IPS-18c (cell line): ENCODE results near the gene FBXO7.

Experiments
- H3K4me3 ChIP-seq: 2 replicates; pipeline ENCODE4 v1.7.0; 2013; ENCODE audit warnings: low read depth, mild to moderate bottlenecking, low read length, moderate library complexity; ENCODE audit not compliant: insufficient read depth
- H3K9me3 ChIP-seq: one replicate; pipeline ENCODE4 v1.6.1; 2013; ENCODE audit warnings: mild to moderate bottlenecking, low read length, moderate library complexity; ENCODE audit not compliant: control insufficient read depth, insufficient read depth

The FBXO7 gene

DNA sequence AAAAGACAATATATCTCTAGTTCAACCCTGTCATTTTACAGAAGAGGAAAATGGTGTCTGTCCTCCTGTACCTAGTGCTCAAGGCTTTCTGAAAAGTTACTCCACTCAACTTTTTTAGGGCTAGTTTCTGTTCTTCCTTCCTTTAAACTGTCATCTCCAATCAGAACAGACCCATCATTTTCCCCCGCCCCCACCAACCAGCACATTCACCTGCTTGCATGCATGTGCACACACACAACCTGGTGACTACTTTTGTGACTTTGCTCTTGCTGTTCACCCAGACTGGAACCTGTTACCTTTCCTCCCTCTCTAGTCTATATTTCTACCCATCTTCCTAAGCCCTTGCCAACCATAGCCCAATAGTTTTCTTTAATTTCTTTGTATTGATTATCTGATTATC is 5.6 kb downstream of the FBXO7 start:
- no peak overlapping the region for H3K4me3 ChIP-seq
- H3K9me3 ChIP-seq: no peaks in the 10 kb centered on the region

GRCh38 chr22:32482708-32483107 is 8.1 kb downstream of the FBXO7 start:
- Histone ChIP-seq H3K9me3 (no peaks in the 10 kb centered on the region), H3K4me3 (no peak overlapping the region)

DNA sequence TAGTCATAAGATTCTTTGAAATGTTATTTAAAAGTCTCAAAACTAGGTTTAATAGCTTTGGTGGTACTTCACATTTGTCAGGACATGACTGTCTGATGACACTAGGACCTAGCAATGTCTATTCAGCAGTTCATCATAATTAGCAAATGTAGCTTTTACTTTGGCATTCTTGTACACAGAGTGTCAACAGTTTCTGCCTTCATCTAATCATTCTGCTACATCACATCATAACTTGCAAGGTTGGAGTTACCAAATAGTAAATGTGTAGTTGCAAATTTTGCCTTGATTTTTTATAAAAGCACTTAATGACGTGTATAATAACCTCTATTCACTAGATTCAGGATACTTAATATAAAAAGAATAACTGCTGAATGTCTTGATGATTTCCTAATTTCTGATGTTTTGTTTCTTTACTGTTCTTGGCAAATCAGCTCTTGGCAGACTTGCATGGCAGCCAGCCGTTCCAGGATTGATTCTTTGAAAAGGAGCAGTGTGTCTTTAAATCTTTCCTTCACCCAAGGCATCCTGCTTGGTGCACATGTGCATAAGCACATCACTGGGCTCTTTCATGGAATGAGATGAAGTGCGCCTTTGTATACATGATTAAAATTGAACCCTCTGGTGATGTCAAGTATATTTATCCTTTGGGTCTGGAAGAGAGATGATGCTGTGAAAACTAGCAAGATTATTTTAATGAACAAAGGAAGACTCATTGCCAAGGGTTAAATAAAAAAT is 12.2 kb downstream of the FBXO7 start:
- no peak overlapping the region for H3K4me3 ChIP-seq
- no peaks in the 10 kb centered on the region for H3K9me3 ChIP-seq

DNA sequence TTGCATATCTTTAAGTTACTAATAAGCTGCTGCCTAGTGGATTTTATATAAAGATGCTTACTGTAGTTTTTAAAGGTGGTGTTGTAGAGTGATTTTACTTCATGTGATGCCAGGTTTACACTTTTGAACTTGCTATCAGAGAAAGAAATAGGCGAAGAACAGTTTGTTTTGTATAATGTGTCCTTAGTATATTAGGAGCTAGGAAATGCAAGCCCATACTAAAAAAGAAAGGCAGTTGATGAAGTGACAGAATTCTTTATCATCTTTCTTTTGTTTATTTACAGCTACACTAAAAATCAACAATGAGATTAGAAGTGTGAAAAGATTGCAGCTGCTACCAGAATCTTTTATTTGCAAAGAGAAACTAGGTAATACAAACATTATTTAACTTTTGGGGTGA is 12.8 kb downstream of the FBXO7 start:
- H3K4me3 ChIP-seq: no peak overlapping the region
- H3K9me3 ChIP-seq: no peaks in the 10 kb centered on the region

DNA sequence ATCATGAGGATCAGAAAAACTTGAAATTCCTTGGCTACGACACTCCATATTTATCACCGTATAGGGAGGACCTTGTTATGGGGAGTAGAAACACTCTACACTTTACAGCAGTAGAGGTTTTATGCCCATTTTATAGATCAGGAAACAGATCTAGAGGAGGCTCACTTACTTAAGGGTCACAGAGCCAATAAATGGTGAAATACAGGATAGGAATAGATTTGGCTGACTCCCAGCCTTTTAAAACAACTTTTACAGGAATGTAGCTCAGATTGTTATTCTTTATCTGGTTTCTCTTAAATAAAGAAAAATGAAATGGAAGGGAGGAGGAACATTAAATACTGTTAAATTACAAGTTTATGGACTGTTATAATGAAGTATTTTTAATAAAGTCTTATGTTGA is 14.8 kb downstream of the FBXO7 start:
- Histone ChIP-seq H3K9me3 (no peaks in the 10 kb centered on the region), H3K4me3 (no peak overlapping the region)

GRCh38 chr22:32490279-32490678 is 15.7 kb downstream of the FBXO7 start:
- Histone ChIP-seq H3K4me3 (no peak overlapping the region), H3K9me3 (no peaks in the 10 kb centered on the region)

DNA sequence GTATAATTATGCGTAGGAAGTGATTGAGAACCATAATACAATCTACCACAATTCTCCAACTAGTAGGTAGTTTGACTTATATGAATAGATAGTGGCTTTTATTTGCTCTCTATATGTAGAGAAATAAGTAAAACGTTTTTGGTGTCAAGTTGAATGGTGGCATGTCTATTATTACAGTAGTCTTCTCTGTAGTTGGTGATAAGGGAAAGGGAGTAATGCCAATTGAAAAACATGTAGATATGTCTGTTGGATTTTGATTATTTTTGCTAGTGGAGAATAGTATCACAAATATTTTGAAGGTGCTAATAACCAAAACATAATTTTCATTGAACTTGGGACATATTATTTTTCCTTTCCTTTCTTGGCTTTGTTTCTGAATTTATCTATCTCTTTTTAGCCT is 17.5 kb downstream of the FBXO7 start:
- no peaks in the 10 kb centered on the region for H3K9me3 ChIP-seq
- H3K4me3 ChIP-seq: no peak overlapping the region

- no peak overlapping the region for H3K4me3 ChIP-seq
- no peaks in the 10 kb centered on the region for H3K9me3 ChIP-seq
Observed at GRCh38 chr22:32493551-32493950, 18.9 kb downstream of the FBXO7 start.

GRCh38 chr22:32494971-32495370 is 20.4 kb downstream of the FBXO7 start:
- Histone ChIP-seq H3K9me3 (no peaks in the 10 kb centered on the region), H3K4me3 (no peak overlapping the region)

GRCh38 chr22:32499666-32500065 is 25.1 kb downstream of the FBXO7 start:
- H3K4me3 ChIP-seq: no peak overlapping the region
- H3K9me3 ChIP-seq: no peaks in the 10 kb centered on the region

DNA sequence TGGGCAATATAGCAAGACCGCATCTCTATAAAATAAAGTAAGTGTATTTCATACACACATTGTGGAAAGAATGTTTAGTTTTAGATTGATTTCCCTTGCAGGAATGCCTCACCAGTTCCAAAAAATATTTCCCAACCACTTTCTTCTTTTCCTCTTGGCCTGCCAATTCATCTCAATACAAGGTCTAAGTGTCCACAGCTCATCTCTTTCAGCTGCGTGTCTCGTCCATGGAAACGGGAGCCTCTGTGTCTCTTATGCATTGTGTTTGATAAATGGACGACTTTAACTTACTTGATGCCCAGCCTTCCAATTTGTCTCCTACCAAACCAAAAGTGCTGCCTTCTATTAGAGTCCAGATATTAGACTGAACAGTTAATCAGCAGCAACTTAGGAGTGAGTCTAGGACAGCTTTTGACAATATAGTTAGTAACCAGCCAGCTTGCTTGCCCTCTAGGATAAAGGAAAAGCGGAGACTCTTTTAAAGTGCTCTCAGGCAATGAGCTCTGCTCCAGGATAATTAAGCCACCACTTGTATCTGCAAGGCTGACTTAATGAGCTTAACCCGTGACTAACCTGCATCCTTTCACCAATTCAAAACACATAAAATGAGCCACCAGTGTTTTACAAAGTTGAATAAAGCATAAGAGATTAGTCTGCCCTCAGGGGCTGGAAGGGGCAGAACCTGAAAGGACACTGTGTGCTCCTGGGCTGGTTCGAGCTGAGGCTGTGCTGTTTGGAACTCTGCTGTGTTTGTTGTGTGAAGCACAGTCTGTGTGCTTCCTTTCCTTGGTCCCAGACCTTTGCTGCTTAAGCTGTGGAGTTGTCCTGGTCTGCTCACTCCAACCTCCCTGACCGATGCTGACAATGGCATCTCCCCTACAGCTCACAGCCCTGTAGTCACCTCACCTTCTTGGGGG is 27.5 kb downstream of the FBXO7 start:
- no peak overlapping the region for H3K4me3 ChIP-seq
- no peaks in the 10 kb centered on the region for H3K9me3 ChIP-seq

GRCh38 chr22:32509045-32509444 is 34.4 kb downstream of the FBXO7 start:
- no peaks in the 10 kb centered on the region for H3K9me3 ChIP-seq
- H3K4me3 ChIP-seq: no peak overlapping the region

- Histone ChIP-seq H3K9me3 (no peaks in the 10 kb centered on the region), H3K4me3 (no peak overlapping the region)
Observed at GRCh38 chr22:32511274-32511673, 36.7 kb downstream of the FBXO7 start.

- Histone ChIP-seq H3K4me3 (no peak overlapping the region), H3K9me3 (no peaks in the 10 kb centered on the region)
Observed at GRCh38 chr22:32511776-32512175, 37.2 kb downstream of the FBXO7 start.

- Histone ChIP-seq H3K4me3 (no peak overlapping the region), H3K9me3 (no peaks in the 10 kb centered on the region)
Observed at GRCh38 chr22:32512267-32512982, 37.8 kb downstream of the FBXO7 start.

- Histone ChIP-seq H3K9me3 (no peaks in the 10 kb centered on the region), H3K4me3 (no peak overlapping the region)
Observed at GRCh38 chr22:32515084-32515483, 40.5 kb downstream of the FBXO7 start.

DNA sequence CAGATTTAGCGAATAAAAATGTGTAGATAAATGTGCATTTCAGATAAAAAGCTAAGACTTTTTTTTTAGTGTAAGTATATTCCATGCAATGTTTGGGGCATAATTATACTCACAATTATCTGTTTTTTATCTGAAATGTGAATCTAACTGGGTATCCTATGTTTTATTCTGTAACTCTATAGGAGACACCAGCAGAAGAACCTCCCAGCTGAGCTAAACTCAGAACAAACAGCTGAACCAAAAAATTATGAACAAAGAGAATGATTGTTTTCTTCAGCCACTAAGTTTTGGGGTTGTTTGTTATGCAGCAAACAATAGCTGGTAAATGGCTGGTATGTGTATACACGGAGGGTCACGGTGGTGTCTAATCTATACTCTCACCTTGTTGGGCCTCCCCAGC is 42.9 kb downstream of the FBXO7 start:
- H3K9me3 ChIP-seq: no peaks in the 10 kb centered on the region

GRCh38 chr22:32517921-32518320 is 43.3 kb downstream of the FBXO7 start:
- Histone ChIP-seq H3K4me3 (no peak overlapping the region), H3K9me3 (no peaks in the 10 kb centered on the region)

More for the DNA sequence above, 42.9 kb downstream of the FBXO7 start:
- no peak overlapping the region for H3K4me3 ChIP-seq
